KG1 (cell line): ENCODE measurements around the gene IAPP.
"Not testable (repeated sequence)": the region's sequence is repeated elsewhere in the genome, so short reads cannot be mapped to it uniquely, and the experiment has no call there.

Experiments
- DNase-seq: peaks from one replicate; lab custom pipeline; 2025; lab: John Stamatoyannopoulos, UW

Gene IAPP

GRCh38 chr12:21372602-21373001 lies at the start of gene IAPP:
Gene IAPP, plus strand, starts transcription at chr12:21372902. Its CDS starts 450 bp downstream, at chr12:21373352.
- no peak for DNase-seq

GRCh38 chr12:21323736-21324135 lies 49.0 kb upstream of the IAPP start:
- no peak for DNase-seq

GRCh38 chr12:21324551-21324950 lies 48.2 kb upstream of the IAPP start:
- DNase-seq = no peak

- no peak for DNase-seq
These were observed 44.1 kb upstream of the IAPP start for GRCh38 chr12:21328578-21328977.

GRCh38 chr12:21330682-21331253 lies 41.9 kb upstream of the IAPP start:
- DNase-seq = no peak

- DNase-seq = no peak
These were observed 37.9 kb upstream of the IAPP start, which contains the start of gene SLCO1A2 for GRCh38 chr12:21334771-21335325. Gene SLCO1A2, minus strand, starts transcription at chr12:21334917. Its CDS starts 270 bp downstream, at chr12:21334647.

- no peak for DNase-seq
These were observed 36.0 kb upstream of the IAPP start for GRCh38 chr12:21336656-21337055.

GRCh38 chr12:21337453-21337852 lies 35.2 kb upstream of the IAPP start:
- DNase-seq = no peak

- no peak for DNase-seq
These were observed 34.5 kb upstream of the IAPP start for GRCh38 chr12:21337959-21338744.

- DNase-seq = no peak
These were observed 32.8 kb upstream of the IAPP start for GRCh38 chr12:21339921-21340320.

GRCh38 chr12:21340403-21340802 lies 32.3 kb upstream of the IAPP start:
- DNase-seq = no peak

GRCh38 chr12:21341769-21342168 lies 30.9 kb upstream of the IAPP start:
- DNase-seq = no peak

GRCh38 chr12:21343636-21344035 lies 29.1 kb upstream of the IAPP start:
- DNase-seq = no peak

GRCh38 chr12:21346542-21347205 lies 26.0 kb upstream of the IAPP start:
- DNase-seq = no peak

- no peak for DNase-seq
These were observed 21.7 kb upstream of the IAPP start for GRCh38 chr12:21350975-21351374.

- no peak for DNase-seq
These were observed 19.2 kb upstream of the IAPP start for GRCh38 chr12:21353487-21353886.

GRCh38 chr12:21353948-21354347 lies 18.8 kb upstream of the IAPP start:
- no peak for DNase-seq

- no peak for DNase-seq
These were observed 18.1 kb upstream of the IAPP start for GRCh38 chr12:21354641-21355040.

GRCh38 chr12:21360632-21361031 lies 12.1 kb upstream of the IAPP start:
- DNase-seq = not testable (repeated sequence)

GRCh38 chr12:21369141-21369980 lies 3.3 kb upstream of the IAPP start:
- no peak for DNase-seq

- DNase-seq = no peak
These were observed 1.8 kb upstream of the IAPP start for GRCh38 chr12:21370845-21371449.
